ENCODE results near the gene ZNF415. TPM values are rescaled to one million over a fixed set of nuclear protein-coding genes. Genes with fewer than 3 reads are reported as not detected.

ZNF415 gene
- total and polyA plus RNA-seq, 2 donors from 2014 or later = 8.8 to 12.0 TPM

GRCh38 chr19:53094754-53095575 is 37.7 kb downstream of the ZNF415 start:
- Histone ChIP-seq H3K4me1 (ENCODE audit: control insufficient read depth in 2 of 3, insufficient read depth in 2 of 3, low read depth in 1 of 3, low read length in 3 of 3) (no peaks in the 10 kb centered on the region), H3K9me3 (ENCODE audit: control insufficient read depth in 2 of 3, insufficient read depth in 1 of 3, low read length in 3 of 3) (no peaks in the 10 kb centered on the region), H3K9ac (ENCODE audit: low read length in 3 of 3) (no peak overlapping the region), H3K27ac (ENCODE audit: low read depth in 2 of 2, low read length in 2 of 2) (no peak overlapping the region), H3K27me3 (ENCODE audit: control insufficient read depth, insufficient read depth, low read length) (no peaks in the 10 kb centered on the region), H3K4me3 (ENCODE audit: low read length in 3 of 3) (no peak overlapping the region), H3K36me3 (ENCODE audit: control insufficient read depth in 2 of 3, insufficient read depth in 3 of 3, low read length in 3 of 3) (peaks cover 2 to 15% (median 14%) of the 10 kb centered on the region in 3 donors)
- intact Hi-C loops (cut with DNase I) = no loop called here
- TF ChIP-seq CTCF (IDR thresholded peaks at IDR 0.05; ENCODE audit: borderline replicate concordance, extremely low read depth, insufficient read depth) = no peak
- FAIRE-seq (no peak), DNase-seq (no peak)

DNA sequence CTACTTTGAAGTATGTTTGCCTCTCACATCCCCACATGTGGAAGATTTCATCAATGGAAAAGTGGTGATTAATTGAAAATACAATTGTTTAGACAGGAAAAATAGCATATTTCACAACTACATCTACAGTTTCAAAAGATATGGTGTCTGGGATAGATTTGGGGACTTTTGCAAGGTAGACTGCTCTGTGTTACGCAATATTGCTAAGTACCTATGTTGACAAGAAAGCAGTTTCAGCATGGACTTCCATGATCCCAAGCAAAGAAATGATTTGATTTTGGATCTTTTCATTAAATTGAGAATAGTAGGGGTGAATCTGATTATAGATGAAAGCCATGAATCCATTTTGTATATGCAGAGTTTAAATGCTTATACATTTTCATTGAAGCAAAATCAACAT is 40.0 kb downstream of the ZNF415 start:
- Histone ChIP-seq H3K36me3 (ENCODE audit: control insufficient read depth in 2 of 3, insufficient read depth in 3 of 3, low read length in 3 of 3) (peaks cover 2 to 20% (median 18%) of the 10 kb centered on the region in 3 donors), H3K9me3 (ENCODE audit: control insufficient read depth in 2 of 3, insufficient read depth in 1 of 3, low read length in 3 of 3) (no peaks in the 10 kb centered on the region), H3K4me1 (ENCODE audit: control insufficient read depth in 2 of 3, insufficient read depth in 2 of 3, low read depth in 1 of 3, low read length in 3 of 3) (no peaks in the 10 kb centered on the region), H3K9ac (ENCODE audit: low read length in 3 of 3) (no peak overlapping the region), H3K4me3 (ENCODE audit: low read length in 3 of 3) (no peak overlapping the region), H3K27me3 (ENCODE audit: control insufficient read depth, insufficient read depth, low read length) (no peaks in the 10 kb centered on the region), H3K27ac (ENCODE audit: low read depth in 2 of 2, low read length in 2 of 2) (no peak overlapping the region)
- TF ChIP-seq CTCF (IDR thresholded peaks at IDR 0.05; ENCODE audit: borderline replicate concordance, extremely low read depth, insufficient read depth) = no peak
- DNase-seq = no peak
- no peak for FAIRE-seq
- intact Hi-C loops (cut with DNase I) = no loop called here

DNA sequence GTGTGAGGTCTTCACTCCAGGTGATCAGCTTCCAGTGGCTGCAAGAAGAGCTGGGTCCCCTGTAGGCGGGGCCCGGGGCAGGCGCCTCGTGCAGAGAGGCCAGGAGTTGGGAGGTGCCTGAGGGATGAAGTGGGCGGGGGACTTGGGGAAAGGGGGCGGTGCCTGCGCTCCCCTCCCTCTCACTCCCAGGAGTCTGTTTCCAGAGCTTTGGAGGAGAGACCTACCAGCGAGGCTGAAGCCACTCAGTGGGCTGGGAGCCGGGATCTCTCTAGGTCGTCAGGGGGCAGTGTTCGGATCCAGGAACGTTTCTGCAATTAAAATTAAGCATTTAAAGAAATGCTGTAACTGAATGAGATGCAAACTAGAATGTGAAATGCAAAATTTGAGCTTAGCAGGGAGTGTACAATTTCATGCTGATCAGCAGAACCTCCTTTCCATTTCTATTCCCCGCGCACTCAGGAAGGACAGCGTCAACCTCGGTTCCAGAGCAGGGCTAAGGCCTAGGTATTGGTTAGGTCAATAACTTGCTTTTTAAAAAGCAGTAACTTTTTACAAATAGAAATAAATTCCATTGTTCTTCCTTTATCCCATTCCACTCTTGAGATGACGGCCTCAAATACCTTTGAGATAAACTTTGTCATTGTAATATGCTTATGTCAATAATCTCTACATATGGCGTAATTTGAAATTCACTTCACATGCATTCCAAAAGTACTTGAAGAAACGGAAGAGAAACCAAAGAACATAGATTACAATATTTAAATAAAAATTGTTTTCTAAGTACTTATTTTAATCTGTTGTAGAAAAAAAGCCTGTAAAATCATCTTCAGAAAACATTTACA is 41.1 kb downstream of the ZNF415 start:
- FAIRE-seq (no peak), DNase-seq (no peak)
- Histone ChIP-seq H3K9ac (ENCODE audit: low read length in 3 of 3) (no peak overlapping the region), H3K27ac (ENCODE audit: low read depth in 2 of 2, low read length in 2 of 2) (no peak overlapping the region), H3K4me3 (ENCODE audit: low read length in 3 of 3) (no peak overlapping the region), H3K36me3 (ENCODE audit: control insufficient read depth in 2 of 3, insufficient read depth in 3 of 3, low read length in 3 of 3) (peaks cover 2 to 22% (median 15%) of the 10 kb centered on the region in 3 donors), H3K4me1 (ENCODE audit: control insufficient read depth in 2 of 3, insufficient read depth in 2 of 3, low read depth in 1 of 3, low read length in 3 of 3) (no peaks in the 10 kb centered on the region), H3K9me3 (ENCODE audit: control insufficient read depth in 2 of 3, insufficient read depth in 1 of 3, low read length in 3 of 3) (no peaks in the 10 kb centered on the region), H3K27me3 (ENCODE audit: control insufficient read depth, insufficient read depth, low read length) (no peaks in the 10 kb centered on the region)
- no peak for TF ChIP-seq CTCF (IDR thresholded peaks at IDR 0.05; ENCODE audit: borderline replicate concordance, extremely low read depth, insufficient read depth)
- intact Hi-C loops (cut with DNase I) = no loop called here

Data from kidney (tissue), 14 donors.